GM12878 (cell line): ENCODE measurements around the gene LYPLAL1. TPM values are rescaled to one million over a fixed set of nuclear protein-coding genes. Genes with fewer than 3 reads are reported as not detected.

Experiments used
- BACH1 ChIP-seq: fragments of 450-650 bp; IDR thresholded peaks from 2 replicates; pipeline ENCODE4 v1.6.1; 2017; ENCODE audit warnings: mild to moderate bottlenecking, borderline replicate concordance
- CREM ChIP-seq: IDR thresholded peaks from 2 replicates; pipeline ENCODE4 v1.6.1; 2014; ENCODE audit warnings: antibody characterized with exemption, low read depth
- HDGF ChIP-seq: fragments of 450-650 bp; IDR thresholded peaks from 2 replicates; pipeline ENCODE4 v1.6.1; 2016; ENCODE audit warnings: antibody characterized with exemption
- JUNB ChIP-seq: IDR thresholded peaks from 2 replicates; pipeline ENCODE4 v1.6.1; 2016; ENCODE audit warnings: antibody characterized with exemption, mild to moderate bottlenecking
- MTA2 ChIP-seq: fragments of 450-650 bp; IDR thresholded peaks from 2 replicates; pipeline ENCODE4 v1.6.1; 2016; ENCODE audit warnings: low read depth, mild to moderate bottlenecking, moderate library complexity
- NFIC ChIP-seq: IDR thresholded peaks from 2 replicates; pipeline ENCODE4 v1.6.1; 2012; ENCODE audit warnings: low read depth, mild to moderate bottlenecking, inconsistent platforms, low read length, moderate library complexity
- NR2F1 ChIP-seq: fragments of 450-650 bp; conservative IDR thresholded peaks from 2 replicates; pipeline ENCODE4 v1.6.1; 2017; ENCODE audit warnings: mild to moderate bottlenecking
- RELA ChIP-seq: fragments of 450-650 bp; IDR thresholded peaks from 2 replicates; pipeline ENCODE4 v1.8.0; 2014; ENCODE audit warnings: borderline replicate concordance; ENCODE audit not compliant: partially characterized antibody
- RUNX3 ChIP-seq: IDR thresholded peaks from 2 replicates; pipeline ENCODE4 v1.6.1; 2012; ENCODE audit warnings: low read length, inconsistent platforms
- SUPT20H ChIP-seq: IDR thresholded peaks from 2 replicates; pipeline ENCODE4 v1.6.1; 2011; ENCODE audit warnings: low read depth, mild to moderate bottlenecking, low read length, moderate library complexity, borderline replicate concordance; ENCODE audit not compliant: control insufficient read depth
- polyA plus RNA-seq, 11 experiments: library from polyadenylated mRNA; depleted of rRNA in 4 of 11; unstranded in 6 of 11; stranded (reverse) in 5 of 11; fragments of >200 nt; fragmentation: Nextera tagmentation in 4 of 11; fragmentation: Illumina TruSeq in 1 of 11; extraction: Ambion mirVana in 4 of 11; extraction: Trizol in 1 of 11; gene quantifications; 1 replicate in 1 of 11; 2 replicates in 10 of 11; pipeline versions ENCODE4 v1.2.1 to v1.2.3, GENCODE V29; 2011 to 2016; ENCODE audit warnings: inconsistent platforms in 2 of 11, missing spikeins in 2 of 11, low read depth in 1 of 11
- total RNA-seq, 4 experiments: library from RNA; depleted of rRNA in 3 of 4; stranded (reverse); fragments of >200 nt in 3 of 4; fragmentation: Illumina TruSeq in 1 of 4; extraction: Trizol in 1 of 4; gene quantifications; 2 replicates each; pipeline versions ENCODE4 v1.2.1 to v1.2.3, GENCODE V29; 2013 to 2021
- TF ChIP-seq, protein P1 (sequence below): IDR thresholded peaks from 2 replicates; pipeline ENCODE4 v1.6.1; 2012; ENCODE audit warnings: improper control_type of control experiment, low read depth, low read length; ENCODE audit not compliant: insufficient replicate concordance
- TF ChIP-seq, protein P2 (sequence below): fragments of 450-650 bp; formaldehyde crosslinking; IDR thresholded peaks from 2 replicates; pipeline ENCODE4 v1.5.0; 2022; ENCODE audit warnings: mild to moderate bottlenecking, missing genetic modification characterization
- TF ChIP-seq, protein P3 (sequence below): fragments of 150-350 bp; IDR thresholded peaks from 2 replicates; pipeline ENCODE4 v1.6.1; 2014; ENCODE audit warnings: mild to moderate bottlenecking, low read depth, low read length
- TF ChIP-seq, protein P4 (sequence below): fragments of 450-650 bp; formaldehyde crosslinking; IDR thresholded peaks from 2 replicates; pipeline ENCODE4 v1.4.0; 2020; ENCODE audit warnings: mild to moderate bottlenecking, moderate library complexity
- TF ChIP-seq, protein P5 (sequence below): fragments of 450-650 bp; IDR thresholded peaks from 2 replicates; pipeline ENCODE4 v1.6.1; 2016; ENCODE audit warnings: mild to moderate bottlenecking

LYPLAL1 gene
- total and polyA plus RNA-seq, 10 of the 15 experiments (the other 5 are each of a cell fraction or from before 2014, with no cell fraction given): 19.4 to 112 (median 40.5) TPM

DNA sequence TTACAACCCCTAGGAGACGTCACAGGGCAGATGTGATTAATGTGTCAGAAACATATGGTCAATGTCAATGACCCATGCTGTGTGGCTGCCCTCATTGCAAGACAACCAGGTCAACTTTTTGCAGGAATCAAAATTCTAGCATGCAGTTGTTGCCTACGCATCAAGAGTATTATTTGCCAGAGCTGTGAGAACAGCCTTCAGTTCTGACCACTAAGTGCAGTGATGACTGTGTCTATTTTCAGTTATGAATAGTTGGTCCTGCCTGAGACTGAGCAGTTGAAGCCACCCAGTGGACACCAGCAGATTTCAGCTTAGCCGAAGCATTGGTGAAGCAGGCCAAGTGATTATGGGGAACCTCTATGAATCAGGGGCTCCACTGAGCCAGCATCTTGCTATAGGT is 47.3 kb downstream of the LYPLAL1 start (continued):
- TF ChIP-seq, protein P1, sequence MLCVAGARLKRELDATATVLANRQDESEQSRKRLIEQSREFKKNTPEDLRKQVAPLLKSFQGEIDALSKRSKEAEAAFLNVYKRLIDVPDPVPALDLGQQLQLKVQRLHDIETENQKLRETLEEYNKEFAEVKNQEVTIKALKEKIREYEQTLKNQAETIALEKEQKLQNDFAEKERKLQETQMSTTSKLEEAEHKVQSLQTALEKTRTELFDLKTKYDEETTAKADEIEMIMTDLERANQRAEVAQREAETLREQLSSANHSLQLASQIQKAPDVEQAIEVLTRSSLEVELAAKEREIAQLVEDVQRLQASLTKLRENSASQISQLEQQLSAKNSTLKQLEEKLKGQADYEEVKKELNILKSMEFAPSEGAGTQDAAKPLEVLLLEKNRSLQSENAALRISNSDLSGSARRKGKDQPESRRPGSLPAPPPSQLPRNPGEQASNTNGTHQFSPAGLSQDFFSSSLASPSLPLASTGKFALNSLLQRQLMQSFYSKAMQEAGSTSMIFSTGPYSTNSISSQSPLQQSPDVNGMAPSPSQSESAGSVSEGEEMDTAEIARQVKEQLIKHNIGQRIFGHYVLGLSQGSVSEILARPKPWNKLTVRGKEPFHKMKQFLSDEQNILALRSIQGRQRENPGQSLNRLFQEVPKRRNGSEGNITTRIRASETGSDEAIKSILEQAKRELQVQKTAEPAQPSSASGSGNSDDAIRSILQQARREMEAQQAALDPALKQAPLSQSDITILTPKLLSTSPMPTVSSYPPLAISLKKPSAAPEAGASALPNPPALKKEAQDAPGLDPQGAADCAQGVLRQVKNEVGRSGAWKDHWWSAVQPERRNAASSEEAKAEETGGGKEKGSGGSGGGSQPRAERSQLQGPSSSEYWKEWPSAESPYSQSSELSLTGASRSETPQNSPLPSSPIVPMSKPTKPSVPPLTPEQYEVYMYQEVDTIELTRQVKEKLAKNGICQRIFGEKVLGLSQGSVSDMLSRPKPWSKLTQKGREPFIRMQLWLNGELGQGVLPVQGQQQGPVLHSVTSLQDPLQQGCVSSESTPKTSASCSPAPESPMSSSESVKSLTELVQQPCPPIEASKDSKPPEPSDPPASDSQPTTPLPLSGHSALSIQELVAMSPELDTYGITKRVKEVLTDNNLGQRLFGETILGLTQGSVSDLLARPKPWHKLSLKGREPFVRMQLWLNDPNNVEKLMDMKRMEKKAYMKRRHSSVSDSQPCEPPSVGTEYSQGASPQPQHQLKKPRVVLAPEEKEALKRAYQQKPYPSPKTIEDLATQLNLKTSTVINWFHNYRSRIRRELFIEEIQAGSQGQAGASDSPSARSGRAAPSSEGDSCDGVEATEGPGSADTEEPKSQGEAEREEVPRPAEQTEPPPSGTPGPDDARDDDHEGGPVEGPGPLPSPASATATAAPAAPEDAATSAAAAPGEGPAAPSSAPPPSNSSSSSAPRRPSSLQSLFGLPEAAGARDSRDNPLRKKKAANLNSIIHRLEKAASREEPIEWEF: peak; percentile 51
- 0 out of 2 replicates have a peak, but pooled peaks have one; percentile 32 for TF ChIP-seq NFIC
- TF ChIP-seq, protein P2, sequence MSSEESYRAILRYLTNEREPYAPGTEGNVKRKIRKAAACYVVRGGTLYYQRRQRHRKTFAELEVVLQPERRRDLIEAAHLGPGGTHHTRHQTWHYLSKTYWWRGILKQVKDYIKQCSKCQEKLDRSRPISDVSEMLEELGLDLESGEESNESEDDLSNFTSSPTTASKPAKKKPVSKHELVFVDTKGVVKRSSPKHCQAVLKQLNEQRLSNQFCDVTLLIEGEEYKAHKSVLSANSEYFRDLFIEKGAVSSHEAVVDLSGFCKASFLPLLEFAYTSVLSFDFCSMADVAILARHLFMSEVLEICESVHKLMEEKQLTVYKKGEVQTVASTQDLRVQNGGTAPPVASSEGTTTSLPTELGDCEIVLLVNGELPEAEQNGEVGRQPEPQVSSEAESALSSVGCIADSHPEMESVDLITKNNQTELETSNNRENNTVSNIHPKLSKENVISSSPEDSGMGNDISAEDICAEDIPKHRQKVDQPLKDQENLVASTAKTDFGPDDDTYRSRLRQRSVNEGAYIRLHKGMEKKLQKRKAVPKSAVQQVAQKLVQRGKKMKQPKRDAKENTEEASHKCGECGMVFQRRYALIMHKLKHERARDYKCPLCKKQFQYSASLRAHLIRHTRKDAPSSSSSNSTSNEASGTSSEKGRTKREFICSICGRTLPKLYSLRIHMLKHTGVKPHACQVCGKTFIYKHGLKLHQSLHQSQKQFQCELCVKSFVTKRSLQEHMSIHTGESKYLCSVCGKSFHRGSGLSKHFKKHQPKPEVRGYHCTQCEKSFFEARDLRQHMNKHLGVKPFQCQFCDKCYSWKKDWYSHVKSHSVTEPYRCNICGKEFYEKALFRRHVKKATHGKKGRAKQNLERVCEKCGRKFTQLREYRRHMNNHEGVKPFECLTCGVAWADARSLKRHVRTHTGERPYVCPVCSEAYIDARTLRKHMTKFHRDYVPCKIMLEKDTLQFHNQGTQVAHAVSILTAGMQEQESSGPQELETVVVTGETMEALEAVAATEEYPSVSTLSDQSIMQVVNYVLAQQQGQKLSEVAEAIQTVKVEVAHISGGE (CRISPR knock-in tag): no peak
- TF ChIP-seq MTA2: peak; percentile 42; the same call in 1 of the 2 replicates
- TF ChIP-seq RUNX3: peak; percentile 89
- TF ChIP-seq NR2F1: peak; percentile 86
- TF ChIP-seq, protein P3, sequence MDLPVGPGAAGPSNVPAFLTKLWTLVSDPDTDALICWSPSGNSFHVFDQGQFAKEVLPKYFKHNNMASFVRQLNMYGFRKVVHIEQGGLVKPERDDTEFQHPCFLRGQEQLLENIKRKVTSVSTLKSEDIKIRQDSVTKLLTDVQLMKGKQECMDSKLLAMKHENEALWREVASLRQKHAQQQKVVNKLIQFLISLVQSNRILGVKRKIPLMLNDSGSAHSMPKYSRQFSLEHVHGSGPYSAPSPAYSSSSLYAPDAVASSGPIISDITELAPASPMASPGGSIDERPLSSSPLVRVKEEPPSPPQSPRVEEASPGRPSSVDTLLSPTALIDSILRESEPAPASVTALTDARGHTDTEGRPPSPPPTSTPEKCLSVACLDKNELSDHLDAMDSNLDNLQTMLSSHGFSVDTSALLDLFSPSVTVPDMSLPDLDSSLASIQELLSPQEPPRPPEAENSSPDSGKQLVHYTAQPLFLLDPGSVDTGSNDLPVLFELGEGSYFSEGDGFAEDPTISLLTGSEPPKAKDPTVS: no peak
- no peak for TF ChIP-seq BACH1
- TF ChIP-seq, protein P4, sequence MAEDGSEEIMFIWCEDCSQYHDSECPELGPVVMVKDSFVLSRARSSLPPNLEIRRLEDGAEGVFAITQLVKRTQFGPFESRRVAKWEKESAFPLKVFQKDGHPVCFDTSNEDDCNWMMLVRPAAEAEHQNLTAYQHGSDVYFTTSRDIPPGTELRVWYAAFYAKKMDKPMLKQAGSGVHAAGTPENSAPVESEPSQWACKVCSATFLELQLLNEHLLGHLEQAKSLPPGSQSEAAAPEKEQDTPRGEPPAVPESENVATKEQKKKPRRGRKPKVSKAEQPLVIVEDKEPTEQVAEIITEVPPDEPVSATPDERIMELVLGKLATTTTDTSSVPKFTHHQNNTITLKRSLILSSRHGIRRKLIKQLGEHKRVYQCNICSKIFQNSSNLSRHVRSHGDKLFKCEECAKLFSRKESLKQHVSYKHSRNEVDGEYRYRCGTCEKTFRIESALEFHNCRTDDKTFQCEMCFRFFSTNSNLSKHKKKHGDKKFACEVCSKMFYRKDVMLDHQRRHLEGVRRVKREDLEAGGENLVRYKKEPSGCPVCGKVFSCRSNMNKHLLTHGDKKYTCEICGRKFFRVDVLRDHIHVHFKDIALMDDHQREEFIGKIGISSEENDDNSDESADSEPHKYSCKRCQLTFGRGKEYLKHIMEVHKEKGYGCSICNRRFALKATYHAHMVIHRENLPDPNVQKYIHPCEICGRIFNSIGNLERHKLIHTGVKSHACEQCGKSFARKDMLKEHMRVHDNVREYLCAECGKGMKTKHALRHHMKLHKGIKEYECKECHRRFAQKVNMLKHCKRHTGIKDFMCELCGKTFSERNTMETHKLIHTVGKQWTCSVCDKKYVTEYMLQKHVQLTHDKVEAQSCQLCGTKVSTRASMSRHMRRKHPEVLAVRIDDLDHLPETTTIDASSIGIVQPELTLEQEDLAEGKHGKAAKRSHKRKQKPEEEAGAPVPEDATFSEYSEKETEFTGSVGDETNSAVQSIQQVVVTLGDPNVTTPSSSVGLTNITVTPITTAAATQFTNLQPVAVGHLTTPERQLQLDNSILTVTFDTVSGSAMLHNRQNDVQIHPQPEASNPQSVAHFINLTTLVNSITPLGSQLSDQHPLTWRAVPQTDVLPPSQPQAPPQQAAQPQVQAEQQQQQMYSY (CRISPR knock-in tag): no peak
- TF ChIP-seq, protein P5, sequence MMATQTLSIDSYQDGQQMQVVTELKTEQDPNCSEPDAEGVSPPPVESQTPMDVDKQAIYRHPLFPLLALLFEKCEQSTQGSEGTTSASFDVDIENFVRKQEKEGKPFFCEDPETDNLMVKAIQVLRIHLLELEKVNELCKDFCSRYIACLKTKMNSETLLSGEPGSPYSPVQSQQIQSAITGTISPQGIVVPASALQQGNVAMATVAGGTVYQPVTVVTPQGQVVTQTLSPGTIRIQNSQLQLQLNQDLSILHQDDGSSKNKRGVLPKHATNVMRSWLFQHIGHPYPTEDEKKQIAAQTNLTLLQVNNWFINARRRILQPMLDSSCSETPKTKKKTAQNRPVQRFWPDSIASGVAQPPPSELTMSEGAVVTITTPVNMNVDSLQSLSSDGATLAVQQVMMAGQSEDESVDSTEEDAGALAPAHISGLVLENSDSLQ: peak; percentile 49; the same call in 1 of the 2 replicates
- TF ChIP-seq HDGF: no peak
- TF ChIP-seq JUNB: peak; percentile 86
- no peak for TF ChIP-seq RELA
- peak; percentile 28; the same call in 1 of the 2 replicates for TF ChIP-seq CREM
- TF ChIP-seq SUPT20H: no peak
